Gastrocnemius medialis (tissue), 4 donors: ENCODE measurements around the gene ZC3H6.

Experiments used
- CTCF ChIP-seq, 5 experiments: fragments of 450-650 bp in 3 of 5; fragments of 200-600 bp in 2 of 5; sonication (generic) in 2 of 5; IDR thresholded peaks in 4 of 5; conservative IDR thresholded peaks in 1 of 5; 1 replicate in 4 of 5; 2 replicates in 1 of 5; pipeline ENCODE4 v1.5.1; 2016 to 2019; ENCODE audit warnings: antibody characterized with exemption in 5 of 5, mild to moderate bottlenecking in 3 of 5, moderate library complexity in 3 of 5
- POLR2A ChIP-seq, 2 donors: fragments of 450-650 bp; IDR thresholded peaks; one replicate each; pipeline ENCODE4 v1.6.1; 2017; ENCODE audit warnings: antibody characterized with exemption in 2 of 2, mild to moderate bottlenecking in 2 of 2, moderate library complexity in 2 of 2

GRCh38 chr2:112229348-112229747 lies 46.0 kb upstream of the ZC3H6 start:
- TF ChIP-seq POLR2A (IDR thresholded peaks at IDR 0.05) (no peak), CTCF (IDR thresholded peaks at IDR 0.05 in 4 of 5, conservative IDR thresholded peaks at IDR 0.05 in 1 of 5) (no peak)
